ENCODE results near the gene IFITM1.
A peak's percentile ranks its signal among the peaks of the same experiment; 100 is the strongest.
"Not testable (repeated sequence)": the region's sequence is repeated elsewhere in the genome, so short reads cannot be mapped to it uniquely, and the experiment has no call there.

The IFITM1 gene

GRCh38 chr11:344836-345578 lies 31.2 kb downstream of the IFITM1 start:
- no peak for DNase-seq (ENCODE audit: low read depth)

- DNase-seq (ENCODE audit: low read depth): no peak
Measured at GRCh38 chr11:346529-346928, 32.7 kb downstream of the IFITM1 start.

GRCh38 chr11:349270-349954 lies 35.6 kb downstream of the IFITM1 start:
- not testable (repeated sequence) for DNase-seq (ENCODE audit: low read depth)

- not testable (repeated sequence) for DNase-seq (ENCODE audit: low read depth)
Measured at GRCh38 chr11:350033-350722, 36.3 kb downstream of the IFITM1 start.

- DNase-seq (ENCODE audit: low read depth): no peak
Measured at GRCh38 chr11:350723-351255, 36.9 kb downstream of the IFITM1 start.

GRCh38 chr11:351411-351810 lies 37.6 kb downstream of the IFITM1 start:
- DNase-seq (ENCODE audit: low read depth): no peak

GRCh38 chr11:352456-353031 lies 38.7 kb downstream of the IFITM1 start:
- no peak for DNase-seq (ENCODE audit: low read depth)

- DNase-seq (ENCODE audit: low read depth): peak; percentile 86
Measured at GRCh38 chr11:353179-353873, 39.5 kb downstream of the IFITM1 start.

GRCh38 chr11:355581-356458 lies 42.0 kb downstream of the IFITM1 start:
- DNase-seq (ENCODE audit: low read depth): peak; percentile 89

- DNase-seq (ENCODE audit: low read depth): no peak
Measured at GRCh38 chr11:356610-357009, 42.8 kb downstream of the IFITM1 start.

- no peak for DNase-seq (ENCODE audit: low read depth)
Measured at GRCh38 chr11:357582-357981, 43.7 kb downstream of the IFITM1 start.

- no peak for DNase-seq (ENCODE audit: low read depth)
Measured at GRCh38 chr11:358129-358800, 44.4 kb downstream of the IFITM1 start.

GRCh38 chr11:359181-359714 lies 45.4 kb downstream of the IFITM1 start:
- no peak for DNase-seq (ENCODE audit: low read depth)

- DNase-seq (ENCODE audit: low read depth): no peak
Measured at GRCh38 chr11:360326-361280, 46.8 kb downstream of the IFITM1 start.

GRCh38 chr11:362642-363442 lies 49.0 kb downstream of the IFITM1 start:
- DNase-seq (ENCODE audit: low read depth): no peak

GRCh38 chr11:363443-363805 lies 49.6 kb downstream of the IFITM1 start:
- DNase-seq (ENCODE audit: low read depth): not testable (repeated sequence)

- no peak for DNase-seq (ENCODE audit: low read depth)
Measured at GRCh38 chr11:363948-364761, 50.3 kb downstream of the IFITM1 start.

Data from stromal cell of bone marrow (primary cell).